HK-2 (cell line): ENCODE measurements around the gene NFATC1.
A peak's percentile ranks its signal among the peaks of the same experiment; 100 is the strongest.

Experiments used
- DNase-seq: peaks from one replicate; pipeline ENCODE4 v3.0.0-alpha.2; 2018; ENCODE audit not compliant: unreplicated experiment

The NFATC1 gene

DNA sequence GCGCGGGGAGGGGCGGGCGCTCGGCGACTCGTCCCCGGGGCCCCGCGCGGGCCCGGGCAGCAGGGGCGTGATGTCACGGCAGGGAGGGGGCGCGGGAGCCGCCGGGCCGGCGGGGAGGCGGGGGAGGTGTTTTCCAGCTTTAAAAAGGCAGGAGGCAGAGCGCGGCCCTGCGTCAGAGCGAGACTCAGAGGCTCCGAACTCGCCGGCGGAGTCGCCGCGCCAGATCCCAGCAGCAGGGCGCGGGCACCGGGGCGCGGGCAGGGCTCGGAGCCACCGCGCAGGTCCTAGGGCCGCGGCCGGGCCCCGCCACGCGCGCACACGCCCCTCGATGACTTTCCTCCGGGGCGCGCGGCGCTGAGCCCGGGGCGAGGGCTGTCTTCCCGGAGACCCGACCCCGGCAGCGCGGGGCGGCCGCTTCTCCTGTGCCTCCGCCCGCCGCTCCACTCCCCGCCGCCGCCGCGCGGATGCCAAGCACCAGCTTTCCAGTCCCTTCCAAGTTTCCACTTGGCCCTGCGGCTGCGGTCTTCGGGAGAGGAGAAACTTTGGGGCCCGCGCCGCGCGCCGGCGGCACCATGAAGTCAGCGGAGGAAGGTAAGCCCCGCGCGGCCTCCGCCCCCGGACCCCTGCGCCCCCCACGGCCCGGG, at the start of gene NFATC1:
Gene NFATC1, plus strand, starts transcription at position 170 of the 644 bp plus-strand sequence. Its CDS starts 295 bp downstream, at position 465.
- peak; percentile 38 for DNase-seq

DNA sequence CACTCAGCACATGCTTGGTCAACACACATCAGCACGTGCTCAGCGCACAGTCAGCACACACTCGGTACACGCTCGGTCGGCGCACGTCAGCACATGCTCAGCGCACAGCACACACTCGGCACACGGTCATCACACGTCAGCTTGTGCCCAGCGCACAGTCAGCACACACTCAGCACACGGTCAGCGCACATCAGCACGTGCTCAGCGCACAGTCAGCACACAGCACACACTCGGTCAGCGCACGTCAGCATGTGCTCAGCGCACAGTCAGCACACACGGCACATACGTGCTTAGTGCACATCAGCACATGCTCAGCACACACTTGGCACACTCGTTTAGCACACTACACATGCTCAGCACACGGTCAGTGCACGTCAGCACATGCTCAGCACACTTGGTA, 49.7 kb upstream of the NFATC1 start:
- no peak for DNase-seq

GRCh38 chr18:79348066-79348465, 47.7 kb upstream of the NFATC1 start:
- DNase-seq = no peak

DNA sequence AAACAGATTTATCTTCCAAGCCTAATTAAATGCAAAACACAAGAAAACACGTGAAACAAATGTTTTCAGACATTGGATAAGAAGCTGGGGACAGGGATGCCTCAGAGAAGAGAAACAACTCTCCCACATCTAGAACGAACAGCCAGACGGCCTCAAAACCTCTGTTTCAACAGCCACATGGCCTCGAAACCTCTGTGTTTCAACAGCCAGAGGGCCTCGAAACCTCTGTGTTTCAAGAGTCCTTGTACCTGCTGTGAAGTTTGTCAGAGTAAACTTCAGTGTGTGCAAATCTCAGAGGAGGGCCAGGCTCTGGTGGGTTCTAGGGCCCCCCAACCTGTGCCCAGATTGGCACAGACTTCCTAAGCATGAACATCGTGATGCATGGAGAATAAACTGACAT, 43.3 kb upstream of the NFATC1 start:
- no peak for DNase-seq

DNA sequence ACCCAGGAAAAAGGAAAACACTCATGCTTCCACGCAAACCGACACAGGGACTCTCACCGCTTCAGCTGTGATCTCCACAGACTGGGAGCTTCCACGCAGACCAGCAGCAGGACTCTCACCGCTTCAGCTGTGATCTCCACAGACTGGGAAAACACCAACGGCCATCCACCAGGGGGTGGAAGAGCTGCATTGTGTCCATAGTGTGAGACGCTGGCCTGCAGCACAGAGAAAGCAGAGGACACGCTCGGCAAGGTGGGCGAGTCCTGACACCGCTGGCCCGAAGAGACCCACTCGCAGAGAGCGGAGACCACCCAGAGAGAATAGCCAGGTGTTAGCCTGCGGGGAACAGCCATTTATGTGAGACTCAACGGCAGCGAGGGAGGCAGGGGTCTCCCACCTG, 42.5 kb upstream of the NFATC1 start:
- DNase-seq = no peak

- DNase-seq = no peak
Observed at GRCh38 chr18:79354350-79354749, 41.4 kb upstream of the NFATC1 start.

DNA sequence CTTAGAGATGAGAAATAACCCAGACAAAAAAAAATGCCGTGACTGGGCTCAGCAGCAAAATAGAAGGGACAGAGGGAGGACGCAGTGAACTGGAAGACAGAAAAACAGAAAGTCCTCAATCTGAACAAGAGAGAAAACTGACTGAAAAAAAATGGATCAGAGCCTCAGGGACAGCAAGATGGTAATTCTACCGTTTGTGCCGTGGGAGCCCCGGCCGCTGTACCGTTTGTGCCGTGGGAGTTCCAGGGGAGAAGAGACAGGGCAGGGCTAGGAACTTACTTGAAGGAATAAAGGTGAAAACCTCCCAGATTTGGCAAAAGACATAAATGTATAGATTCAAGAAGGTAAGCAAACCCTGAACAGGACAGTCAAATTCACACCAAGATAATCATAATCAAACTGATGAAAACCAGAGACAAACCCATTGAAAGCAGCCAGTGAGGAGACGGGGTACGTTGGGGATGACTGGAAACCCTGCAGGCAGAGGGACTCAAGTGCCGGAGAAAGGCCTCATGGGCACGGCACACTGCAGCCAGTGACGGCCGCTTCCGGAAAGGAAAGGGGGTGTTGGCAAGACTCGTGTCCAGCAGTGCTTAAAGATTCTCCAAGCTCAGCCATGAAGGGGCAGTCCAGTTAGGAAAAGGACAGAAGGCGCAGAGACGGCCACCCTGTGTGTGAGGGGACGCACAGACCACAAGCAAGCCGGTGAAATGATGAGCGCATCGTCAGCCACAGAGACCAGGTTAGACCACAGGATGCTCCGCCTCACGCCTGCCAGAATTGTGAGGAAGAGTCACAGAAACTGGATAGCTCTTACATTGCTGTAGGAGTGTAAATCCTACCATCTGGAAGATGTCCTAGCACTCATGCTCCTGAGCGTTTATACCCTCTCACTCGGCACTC, 40.0 kb upstream of the NFATC1 start:
- no peak for DNase-seq

GRCh38 chr18:79356435-79356834, 39.3 kb upstream of the NFATC1 start:
- DNase-seq = no peak

DNA sequence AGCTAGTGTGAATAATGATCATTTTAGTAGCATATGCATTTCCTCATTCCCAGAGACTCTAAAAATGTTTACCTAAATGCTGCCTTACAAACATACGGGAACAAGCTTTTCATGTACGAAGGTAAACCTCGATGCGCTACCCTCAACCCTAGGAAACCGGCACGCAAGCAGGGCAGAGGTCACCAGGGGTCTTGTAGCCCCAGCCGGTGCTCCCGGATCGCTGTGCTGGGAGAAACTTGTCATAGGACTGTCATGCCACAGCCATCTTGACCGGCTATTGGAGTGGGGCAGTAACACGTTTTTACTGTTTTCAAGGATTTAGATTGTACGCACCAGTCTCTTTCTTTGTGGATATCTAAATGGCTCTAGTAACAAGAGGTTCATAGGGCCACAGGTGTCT, 34.8 kb upstream of the NFATC1 start:
- no peak for DNase-seq

DNA sequence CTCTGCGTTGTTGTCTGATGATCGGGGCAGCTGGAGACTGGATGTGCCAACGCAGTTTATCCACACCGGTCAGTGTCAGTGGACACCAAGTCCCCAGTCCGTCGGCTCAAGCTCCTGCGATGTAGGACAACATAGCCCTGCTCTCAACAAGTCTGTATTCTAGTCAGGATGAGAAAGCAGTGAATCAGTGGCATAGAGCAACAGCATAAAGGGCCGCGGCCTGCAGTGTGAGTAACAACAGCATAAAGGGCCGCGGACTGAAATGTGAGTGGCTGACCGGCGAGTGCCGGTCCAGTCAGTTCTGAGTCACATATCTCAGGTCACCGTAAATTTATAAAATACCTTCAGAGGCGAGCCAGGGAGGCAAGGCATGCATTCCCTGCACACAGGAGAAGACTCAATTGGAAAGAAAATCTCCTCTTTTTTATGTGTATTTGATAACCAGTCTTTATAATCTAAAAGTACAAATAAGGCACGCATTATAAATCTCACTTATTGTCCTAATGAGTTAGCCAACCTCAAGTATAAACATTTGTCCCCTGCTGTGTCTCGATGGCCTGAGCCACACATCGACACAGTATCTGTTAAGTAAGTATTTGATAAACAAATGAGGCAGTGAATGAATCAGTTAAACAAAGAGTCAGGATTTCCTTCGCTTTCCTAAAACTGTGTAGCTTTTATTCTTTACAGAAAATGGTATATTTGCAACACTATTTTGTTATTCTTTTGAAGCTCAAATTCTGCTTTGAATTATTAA, 33.8 kb upstream of the NFATC1 start:
- DNase-seq = peak; percentile 39

DNA sequence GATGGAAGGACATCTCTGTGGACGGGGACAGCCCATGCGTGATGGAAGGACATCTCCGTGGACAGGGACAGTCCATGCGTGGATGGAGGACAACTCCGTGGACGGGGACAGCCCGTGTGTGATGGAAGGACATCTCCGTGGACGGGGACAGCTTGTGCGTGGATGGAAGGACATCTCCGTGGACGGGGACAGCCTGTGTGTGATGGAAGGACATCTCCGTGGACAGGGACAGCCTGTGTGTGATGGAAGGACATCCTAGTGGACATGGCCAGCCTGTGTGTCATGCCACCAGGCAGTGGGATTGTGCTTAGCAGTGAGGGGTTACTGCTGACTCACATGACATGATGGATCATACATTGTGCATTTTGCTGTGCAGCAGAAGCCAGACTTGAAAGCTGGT, 30.0 kb upstream of the NFATC1 start:
- no peak for DNase-seq

- no peak for DNase-seq
Observed at GRCh38 chr18:79366177-79367094, 29.3 kb upstream of the NFATC1 start.

- DNase-seq = no peak
Observed at GRCh38 chr18:79367480-79367879, 28.2 kb upstream of the NFATC1 start.

- DNase-seq = no peak
Observed at GRCh38 chr18:79367989-79368388, 27.7 kb upstream of the NFATC1 start.

GRCh38 chr18:79368681-79369080, 27.0 kb upstream of the NFATC1 start:
- DNase-seq = no peak

DNA sequence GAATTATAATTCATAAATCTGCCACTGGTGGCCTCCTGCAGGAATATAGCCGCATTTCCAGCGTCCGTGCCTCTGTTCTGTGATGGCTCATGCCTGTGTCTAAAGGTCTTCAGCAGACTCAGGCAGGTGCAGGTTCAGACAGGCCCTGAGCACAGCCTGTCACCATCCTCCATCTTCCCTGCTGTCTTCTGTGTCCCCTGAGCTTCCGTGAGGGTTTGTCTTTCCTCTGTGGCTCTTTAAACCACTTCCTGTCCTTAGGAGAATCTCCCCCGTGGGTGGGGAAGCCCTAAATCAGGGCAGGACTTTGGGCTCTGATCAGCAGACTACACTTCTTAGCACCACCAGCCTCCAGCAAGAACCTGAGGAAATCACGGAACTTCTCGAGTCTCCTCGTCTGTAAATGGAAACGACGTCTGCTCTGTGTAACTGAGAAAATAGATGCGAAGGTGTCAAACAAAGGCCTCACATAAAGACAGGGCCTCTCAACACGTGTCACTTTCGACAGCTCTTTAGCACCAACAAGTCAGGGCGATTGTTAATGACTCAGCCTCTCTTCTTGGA, 24.1 kb upstream of the NFATC1 start:
- no peak for DNase-seq

- DNase-seq = no peak
Observed at GRCh38 chr18:79372461-79372860, 23.3 kb upstream of the NFATC1 start.

GRCh38 chr18:79372991-79373390, 22.7 kb upstream of the NFATC1 start:
- no peak for DNase-seq

- DNase-seq = no peak
Observed at GRCh38 chr18:79373736-79374135, 22.0 kb upstream of the NFATC1 start.

DNA sequence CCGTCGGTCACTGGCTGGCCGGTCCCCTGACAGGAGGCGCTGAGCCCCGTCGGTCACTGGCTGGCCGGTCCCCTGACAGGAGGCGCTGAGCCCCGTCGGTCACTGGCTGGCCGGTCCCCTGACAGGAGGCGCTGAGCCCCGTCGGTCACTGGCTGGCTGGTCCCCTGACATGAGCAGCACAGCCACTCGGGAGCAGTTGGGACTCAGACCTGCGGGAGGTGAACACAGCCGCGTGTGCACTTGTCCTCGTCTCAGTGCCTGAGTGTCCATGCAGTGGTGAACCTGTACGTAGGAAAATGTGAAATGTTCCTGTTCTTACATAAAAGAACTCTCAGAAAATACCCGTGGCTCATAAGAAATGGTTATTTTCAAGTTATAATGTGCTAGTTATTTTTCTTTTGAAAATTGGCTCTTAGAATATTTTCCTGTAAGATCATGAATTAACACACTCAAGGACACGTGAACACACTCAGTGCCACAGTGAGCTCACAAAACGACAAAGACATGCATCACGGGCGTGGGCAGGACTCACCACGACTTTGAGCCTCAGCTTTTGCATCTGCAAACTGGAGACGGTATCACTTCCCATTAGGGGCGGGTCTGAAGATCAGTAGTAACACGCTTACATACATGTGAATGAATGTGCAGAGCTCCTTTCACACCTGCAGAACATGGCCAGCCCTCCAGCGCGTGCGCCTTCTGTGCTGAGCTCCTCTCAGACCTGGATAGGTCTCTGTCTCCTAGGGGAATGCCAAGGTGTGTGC, 21.1 kb upstream of the NFATC1 start:
- DNase-seq = no peak
